T-cell (primary cell): ENCODE data around the gene GRIA3. TPM values are rescaled to one million over a fixed set of nuclear protein-coding genes. Genes with fewer than 3 reads are reported as not detected.
A peak's percentile ranks its signal among the peaks of the same experiment; 100 is the strongest.

Experiments used
- ATAC-seq, 4 experiments: fragments of 200-7000 bp in 3 of 4; fragments of 150-1000 bp in 1 of 4; cut with Tn5 transposase; replicated peaks in 1 of 4; 1 replicate in 3 of 4; 2 replicates in 1 of 4; pipeline ENCODE4 v1.10.0; 2021; ENCODE audit warnings: moderate library complexity in 3 of 4, mild to moderate bottlenecking in 2 of 4, moderate number of reproducible peaks in 1 of 4
- CTCF ChIA-PET, 2 donors: fragments of 300-600 bp; sonication (Branson Sonifier 250); formaldehyde crosslinking; loops; one replicate each; lab custom pipeline; 2022; ENCODE audit warnings: antibody characterized with exemption in 2 of 2; lab: Charles Lee
- POLR2A ChIA-PET, 2 donors: fragments of 300-600 bp; sonication (Branson Sonifier 250); formaldehyde crosslinking; loops; one replicate each; lab custom pipeline; 2022; ENCODE audit warnings: antibody characterized with exemption in 2 of 2; lab: Charles Lee
- DNase-seq, 35 experiments: peaks; one replicate each; pipeline versions ENCODE4 v3.0.0 to v3.0.0-alpha.2; 2013 to 2023
- H3K27ac ChIP-seq: one replicate; pipeline ENCODE4 v1.5.1; 2013; ENCODE audit warnings: low read length
- H3K27me3 ChIP-seq, 2 experiments: replicated peaks in 1 of 2; 1 replicate in 1 of 2; 2 replicates in 1 of 2; pipeline versions ENCODE4 v1.6.1 to v1.7.0; 2013; ENCODE audit warnings: low read length in 1 of 2, mixed read lengths in 1 of 2; ENCODE audit not compliant: control insufficient read depth in 2 of 2, insufficient read depth in 2 of 2; ENCODE audit errors: extremely low read depth in 1 of 2
- H3K36me3 ChIP-seq, 2 donors: 1 replicate in 1 of 2; 2 replicates in 1 of 2; pipeline versions ENCODE4 v1.6.1 to v1.7.0; 2013; ENCODE audit warnings: low read length in 1 of 2; ENCODE audit not compliant: control insufficient read depth in 2 of 2, insufficient read depth in 1 of 2; ENCODE audit errors: extremely low read depth in 1 of 2
- H3K4me1 ChIP-seq, 2 experiments: 1 replicate in 1 of 2; 2 replicates in 1 of 2; pipeline versions ENCODE4 v1.6.1 to v1.7.0; 2013; ENCODE audit warnings: low read length in 2 of 2, mixed read lengths in 1 of 2; ENCODE audit not compliant: insufficient read depth in 2 of 2, control insufficient read depth in 1 of 2; ENCODE audit errors: extremely low read depth in 1 of 2
- H3K4me3 ChIP-seq, 2 donors: 1 replicate in 1 of 2; 2 replicates in 1 of 2; pipeline versions ENCODE4 v1.5.1 to v1.7.0; 2013; ENCODE audit warnings: mild to moderate bottlenecking in 2 of 2, low read length in 1 of 2, moderate library complexity in 1 of 2; ENCODE audit not compliant: control insufficient read depth in 1 of 2; ENCODE audit errors: extremely low read depth in 1 of 2
- H3K9me3 ChIP-seq: 2 replicates; pipeline ENCODE4 v1.7.0; 2013
- H3K27ac Mint-ChIP-seq, 2 donors: one replicate each; pipeline ENCODE4 v1.8.0; 2020 to 2021; ENCODE audit warnings: mild to moderate bottlenecking in 2 of 2, mixed read lengths in 2 of 2
- H3K27me3 Mint-ChIP-seq, 2 donors: one replicate each; pipeline ENCODE4 v1.8.0; 2021 to 2022; ENCODE audit warnings: mixed read lengths in 2 of 2
- H3K36me3 Mint-ChIP-seq: one replicate; pipeline ENCODE4 v1.8.0; 2021; ENCODE audit warnings: mixed read lengths
- H3K4me1 Mint-ChIP-seq, 3 donors: one replicate each; pipeline ENCODE4 v1.8.0; 2020 to 2022; ENCODE audit warnings: mixed read lengths in 3 of 3, mild to moderate bottlenecking in 1 of 3
- H3K4me3 Mint-ChIP-seq, 3 donors: one replicate each; pipeline ENCODE4 v1.8.0; 2020 to 2022; ENCODE audit warnings: mild to moderate bottlenecking in 3 of 3, mixed read lengths in 3 of 3, moderate library complexity in 3 of 3
- H3K9me3 Mint-ChIP-seq, 3 donors: one replicate each; pipeline ENCODE4 v1.8.0; 2020 to 2022; ENCODE audit warnings: mixed read lengths in 3 of 3
- WGBS: methylation state at CpG from one replicate; pipeline ENCODE4 v1.1.5; 2013; ENCODE audit warnings: missing lambda C conversion rate; ENCODE audit not compliant: insufficient coverage; 5-methylcytosine and 5-hydroxymethylcytosine counted together
- total RNA-seq, 35 experiments: library from RNA in 6 of 35; stranded (reverse) in 6 of 35; fragments of 120-200 nt in 1 of 35; gene quantifications; one replicate each; pipeline versions ENCODE4 v1.2.1 to v1.2.4 and lab custom pipeline; 2013 to 2026

Gene GRIA3
- total RNA-seq, 5 donors from 2014 or later (not counting 1 experiment from before 2014, with no cell fraction given): 0.82 TPM; not detected in 4

- Mint-ChIP-seq H3K9me3 (peaks cover 0 to 7% (median 0%) of the 10 kb centered on the region in 3 donors), H3K27ac (no peak overlapping the region), H3K4me1 (no peaks in the 10 kb centered on the region), H3K36me3 (no peaks in the 10 kb centered on the region), H3K4me3 (no peak overlapping the region), H3K27me3 (peaks cover 5 to 20% of the 10 kb centered on the region in 2 donors)
- POLR2A ChIA-PET: no interaction called here
- ATAC-seq (no peak), DNase-seq (no peak)
- Histone ChIP-seq H3K36me3 (no peaks in the 10 kb centered on the region), H3K27ac (no peak overlapping the region), H3K9me3 (no peaks in the 10 kb centered on the region), H3K27me3 (no peaks in the 10 kb centered on the region), H3K4me3 (no peak overlapping the region), H3K4me1 (no peaks in the 10 kb centered on the region)
- CTCF ChIA-PET: no interaction called here
- WGBS: no CpG with 5 or more reads among the region's 2 CpGs
These were observed 11.2 kb upstream of the GRIA3 start for GRCh38 chrX:123172869-123173268.

GRCh38 chrX:123173833-123174232 lies 10.2 kb upstream of the GRIA3 start:
- H3K4me3 Mint-ChIP-seq: no peak overlapping the region
- whole genome bisulfite sequencing: no CpG with 5 or more reads among the region's 1 CpG
- peaks cover 5 to 17% of the 10 kb centered on the region in 2 donors for H3K27me3 Mint-ChIP-seq
- POLR2A ChIA-PET: no interaction called here
- DNase-seq: no peak
- CTCF ChIA-PET: no interaction called here
- Histone ChIP-seq H3K4me3 (no peak overlapping the region), H3K27me3 (no peaks in the 10 kb centered on the region), H3K27ac (no peak overlapping the region), H3K4me1 (no peaks in the 10 kb centered on the region), H3K36me3 (no peaks in the 10 kb centered on the region), H3K9me3 (no peaks in the 10 kb centered on the region)
- peaks cover 0 to 7% (median 0%) of the 10 kb centered on the region in 3 donors for H3K9me3 Mint-ChIP-seq
- H3K36me3 Mint-ChIP-seq: no peaks in the 10 kb centered on the region
- no peak for ATAC-seq
- H3K27ac Mint-ChIP-seq: no peak overlapping the region
- no peaks in the 10 kb centered on the region for H3K4me1 Mint-ChIP-seq

DNA sequence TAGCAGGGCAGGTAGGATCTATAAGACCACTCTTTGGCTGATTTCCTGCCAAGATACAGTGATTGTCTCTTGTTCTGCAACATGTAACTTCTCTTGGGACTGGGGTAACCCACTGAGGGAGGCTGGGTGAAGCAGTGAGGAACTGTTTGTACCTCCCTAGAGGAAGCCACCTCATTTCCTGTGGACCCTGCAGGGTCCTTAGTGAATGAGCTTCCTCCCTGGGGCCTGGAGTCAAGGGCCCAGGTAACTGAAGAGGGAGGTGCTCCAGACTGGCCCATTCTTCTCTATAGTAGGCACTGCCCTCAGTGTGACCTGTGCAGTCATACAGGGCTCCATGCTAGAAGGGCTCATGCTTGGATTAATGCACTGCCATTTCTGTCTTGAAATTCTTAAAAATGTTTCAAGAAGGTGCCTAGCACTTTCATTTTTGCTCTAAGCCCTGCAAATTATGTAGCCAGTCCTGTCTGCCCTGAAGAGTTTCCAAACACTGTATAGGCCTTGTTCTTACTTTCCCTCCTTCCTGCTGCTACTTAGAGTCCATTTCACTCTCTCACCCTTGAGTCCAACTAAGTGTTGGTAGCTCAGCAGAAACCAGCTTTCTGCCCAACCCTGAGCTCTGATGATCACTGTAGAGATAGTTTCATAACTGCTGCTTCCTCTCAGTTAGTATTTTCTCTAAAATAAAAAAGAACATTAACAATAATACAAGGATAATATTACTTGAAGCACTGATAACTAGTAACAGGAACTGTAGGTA lies 8.5 kb upstream of the GRIA3 start:
- CTCF ChIA-PET: no interaction called here
- Histone ChIP-seq H3K9me3 (no peaks in the 10 kb centered on the region), H3K27me3 (no peaks in the 10 kb centered on the region), H3K36me3 (no peaks in the 10 kb centered on the region), H3K27ac (no peak overlapping the region), H3K4me3 (no peak overlapping the region), H3K4me1 (no peaks in the 10 kb centered on the region)
- Mint-ChIP-seq H3K27ac (no peak overlapping the region), H3K27me3 (peaks cover 1 to 20% of the 10 kb centered on the region in 2 donors), H3K9me3 (peaks cover 0 to 7% (median 0%) of the 10 kb centered on the region in 3 donors), H3K4me3 (no peak overlapping the region), H3K4me1 (no peaks in the 10 kb centered on the region), H3K36me3 (no peaks in the 10 kb centered on the region)
- ATAC-seq: no peak
- DNase-seq: no peak
- POLR2A ChIA-PET: no interaction called here

DNA sequence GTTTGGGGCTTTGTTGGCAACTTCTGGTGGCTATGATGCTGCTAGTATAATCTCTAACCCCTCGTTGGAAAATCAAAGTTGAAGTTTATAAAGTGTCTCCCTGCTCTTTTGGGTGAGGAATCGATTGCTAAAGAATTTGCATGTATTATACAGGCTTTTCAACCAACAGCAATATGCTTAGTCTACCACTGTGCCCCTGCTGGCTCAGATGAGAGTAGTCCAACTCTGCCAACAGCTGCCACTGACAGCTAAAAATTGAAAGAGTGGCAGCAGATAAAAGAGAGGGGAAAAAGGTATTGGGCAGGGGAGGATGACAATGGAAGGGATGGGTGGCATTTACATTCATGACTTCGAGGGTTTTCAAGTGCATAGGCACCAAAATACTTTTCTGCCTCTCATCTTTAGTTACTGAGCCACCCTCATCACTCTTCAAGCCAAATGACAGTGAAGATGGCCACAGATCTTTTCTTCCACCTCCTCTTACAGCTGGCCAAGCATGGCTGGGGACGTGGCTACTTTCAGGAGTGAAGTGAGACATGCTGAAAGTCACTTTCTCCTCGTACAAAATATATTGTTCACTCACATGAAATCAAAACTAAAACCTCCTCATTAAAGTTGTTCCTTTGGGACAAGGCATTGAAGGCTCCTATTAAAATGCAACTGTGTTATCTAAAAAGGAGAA lies 2.7 kb upstream of the GRIA3 start:
- no peak overlapping the region for H3K27ac ChIP-seq
- H3K4me1 ChIP-seq: peaks cover 0 to 2% of the 10 kb centered on the region in 2 experiments
- ChIA-PET POLR2A (no interaction called here), CTCF (no interaction called here)
- ATAC-seq: no peak
- H3K9me3 Mint-ChIP-seq: no peaks in the 10 kb centered on the region
- peaks cover 0 to 25% of the 10 kb centered on the region in 2 experiments for H3K27me3 ChIP-seq
- H3K4me3 ChIP-seq: no peak overlapping the region
- no peaks in the 10 kb centered on the region for H3K36me3 ChIP-seq
- H3K4me3 Mint-ChIP-seq: no peak overlapping the region
- no peak for DNase-seq
- no CpG with 5 or more reads among the region's 5 CpGs for WGBS
- no peaks in the 10 kb centered on the region for H3K36me3 Mint-ChIP-seq
- H3K4me1 Mint-ChIP-seq: peaks cover 1 to 19% (median 18%) of the 10 kb centered on the region in 3 donors
- peaks cover 38 to 45% of the 10 kb centered on the region in 2 donors for H3K27me3 Mint-ChIP-seq
- no peak overlapping the region for H3K27ac Mint-ChIP-seq
- no peaks in the 10 kb centered on the region for H3K9me3 ChIP-seq

- ChIA-PET POLR2A (no interaction called here), CTCF (no interaction called here)
- Histone ChIP-seq H3K27ac (no peak overlapping the region), H3K4me1 (peaks cover 0 to 2% of the 10 kb centered on the region in 2 experiments), H3K4me3 (no peak overlapping the region), H3K36me3 (no peaks in the 10 kb centered on the region), H3K27me3 (peaks cover 0 to 25% of the 10 kb centered on the region in 2 experiments), H3K9me3 (no peaks in the 10 kb centered on the region)
- Mint-ChIP-seq H3K27me3 (peaks cover 44 to 69% of the 10 kb centered on the region in 2 donors), H3K4me1 (peaks cover 1 to 19% (median 18%) of the 10 kb centered on the region in 3 donors), H3K36me3 (no peaks in the 10 kb centered on the region), H3K27ac (no peak overlapping the region), H3K4me3 (peak overlapping the region in 1 of 3 donors; percentile 5), H3K9me3 (no peaks in the 10 kb centered on the region)
- WGBS: 7% methylated on average over 17 of the region's 27 CpGs
- DNase-seq (no peak), ATAC-seq (no peak)
These were observed 793 bp downstream of the GRIA3 start for GRCh38 chrX:123184866-123185276.

DNA sequence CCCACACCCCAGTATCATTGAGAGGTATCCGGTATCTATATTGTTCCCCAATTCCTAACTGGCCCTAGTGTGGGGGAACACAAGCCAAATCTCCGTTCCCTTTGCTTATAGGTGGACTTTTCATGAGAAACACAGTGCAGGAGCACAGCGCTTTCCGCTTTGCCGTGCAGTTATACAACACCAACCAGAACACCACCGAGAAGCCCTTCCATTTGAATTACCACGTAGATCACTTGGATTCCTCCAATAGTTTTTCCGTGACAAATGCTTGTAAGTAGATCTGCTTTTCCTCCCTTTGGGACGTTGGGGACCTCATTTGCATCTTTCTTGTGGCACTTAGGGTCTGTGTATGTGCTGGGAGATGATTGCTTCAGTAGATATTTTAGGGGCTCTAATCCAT lies 1.6 kb downstream of the GRIA3 start:
- Mint-ChIP-seq H3K27me3 (peaks cover 44 to 71% of the 10 kb centered on the region in 2 donors), H3K36me3 (no peaks in the 10 kb centered on the region), H3K9me3 (no peaks in the 10 kb centered on the region), H3K27ac (peak overlapping the region in 1 of 2 donors; percentile 31), H3K4me1 (peaks cover 1 to 19% (median 18%) of the 10 kb centered on the region in 3 donors), H3K4me3 (no peak overlapping the region)
- H3K9me3 ChIP-seq: no peaks in the 10 kb centered on the region
- no peak overlapping the region for H3K4me3 ChIP-seq
- ChIA-PET CTCF (no interaction called here), POLR2A (no interaction called here)
- H3K27ac ChIP-seq: no peak overlapping the region
- no CpG with 5 or more reads among the region's 9 CpGs for WGBS
- no peak for DNase-seq
- peaks cover 0 to 25% of the 10 kb centered on the region in 2 experiments for H3K27me3 ChIP-seq
- H3K36me3 ChIP-seq: no peaks in the 10 kb centered on the region
- no peak for ATAC-seq
- peaks cover 0 to 2% of the 10 kb centered on the region in 2 experiments for H3K4me1 ChIP-seq
